Spleen (tissue), 11 donors: ENCODE measurements around the gene SENP1. TPM values are rescaled to one million over a fixed set of nuclear protein-coding genes. Genes with fewer than 3 reads are reported as not detected.

Experiments used
- DNase-seq: peaks from one replicate; pipeline ENCODE4 v3.0.0-alpha.2; 2020
- H3K27ac ChIP-seq, 8 donors: fragments of 200-600 bp; sonication (generic) in 7 of 8; 1 replicate in 4 of 8; 2 replicates in 4 of 8; pipeline versions ENCODE4 v1.5.0 to v1.8.0; 2016 to 2021; ENCODE audit warnings: inconsistent platforms in 4 of 8, mild to moderate bottlenecking in 4 of 8, moderate library complexity in 1 of 8
- H3K27me3 ChIP-seq, 7 donors: fragments of 200-600 bp; sonication (generic) in 6 of 7; replicated peaks in 1 of 7; 1 replicate in 4 of 7; 2 replicates in 3 of 7; pipeline versions ENCODE4 v1.5.0 to v1.8.0; 2016 to 2021; ENCODE audit warnings: inconsistent platforms in 3 of 7, mild to moderate bottlenecking in 1 of 7
- H3K36me3 ChIP-seq, 6 donors: fragments of 200-600 bp; sonication (generic) in 5 of 6; 1 replicate in 4 of 6; 2 replicates in 2 of 6; pipeline versions ENCODE4 v1.5.0 to v1.8.0; 2016 to 2021; ENCODE audit warnings: inconsistent platforms in 2 of 6
- H3K4me1 ChIP-seq, 6 donors: fragments of 200-600 bp; sonication (generic) in 5 of 6; 1 replicate in 3 of 6; 2 replicates in 3 of 6; pipeline versions ENCODE4 v1.5.0 to v1.8.0; 2016 to 2021; ENCODE audit warnings: inconsistent platforms in 3 of 6
- H3K4me3 ChIP-seq, 8 donors: fragments of 200-600 bp; sonication (generic) in 7 of 8; 1 replicate in 4 of 8; 2 replicates in 4 of 8; pipeline versions ENCODE4 v1.5.0 to v1.8.0; 2016 to 2021; ENCODE audit warnings: inconsistent platforms in 4 of 8, mild to moderate bottlenecking in 4 of 8, moderate library complexity in 2 of 8
- H3K9me3 ChIP-seq, 8 donors: fragments of 200-600 bp; sonication (generic) in 7 of 8; 1 replicate in 4 of 8; 2 replicates in 4 of 8; pipeline versions ENCODE4 v1.5.0 to v1.8.0; 2016 to 2021; ENCODE audit warnings: inconsistent platforms in 4 of 8
- CTCF ChIP-seq, 11 experiments: fragments of 200-600 bp in 7 of 11; fragments of 450-650 bp in 4 of 11; sonication (generic) in 4 of 11; IDR thresholded peaks in 8 of 11; conservative IDR thresholded peaks in 3 of 11; 1 replicate in 7 of 11; 2 replicates in 4 of 11; pipeline versions ENCODE4 v1.4.0 to v1.8.0; 2016 to 2021; ENCODE audit warnings: antibody characterized with exemption in 11 of 11, inconsistent platforms in 4 of 11, mild to moderate bottlenecking in 1 of 11
- POLR2A ChIP-seq, 3 donors: fragments of 450-650 bp; IDR thresholded peaks; one replicate each; pipeline ENCODE4 v1.5.1; 2017; ENCODE audit warnings: antibody characterized with exemption in 3 of 3, mild to moderate bottlenecking in 1 of 3
- POLR2AphosphoS5 ChIP-seq, 3 donors: sonication (generic); formaldehyde crosslinking; IDR thresholded peaks; one replicate each; pipeline ENCODE4 v1.5.1; 2017; ENCODE audit warnings: antibody characterized with exemption in 3 of 3
- WGBS, 5 donors: extraction: QIAGEN DNeasy Blood & Tissue Kit in 3 of 5; methylation state at CpG; one replicate each; pipeline versions ENCODE4 v1.1.5 to v1.1.7; 2013 to 2018; 5-methylcytosine and 5-hydroxymethylcytosine counted together
- intact Hi-C: fragments of 100-400 bp; cut with DNase I; formaldehyde crosslinking; loops from one replicate; pipeline ENCODE4 v1.15.0; 2023; ENCODE audit warnings: low total_unique reads
- polyA plus RNA-seq, 3 donors: library from polyadenylated mRNA; stranded (reverse); fragments of 200-250 nt; gene quantifications; one replicate each; pipeline ENCODE4 v1.2.1, GENCODE V29; 2013
- total RNA-seq, 7 donors: library from RNA; depleted of rRNA in 3 of 7; stranded (reverse); fragments of >200 nt in 3 of 7; fragmentation: NEBNext Ultra II Directional in 4 of 7; extraction: Animal tissue kit (Norgen Biotek cat#: 25700) in 4 of 7; gene quantifications; one replicate each; pipeline versions ENCODE4 v1.1.0 to v1.2.1, GENCODE V29; 2016 to 2021
- donor health status: healthy with polysubstance abuse.
- donor health status: DM: no; HTN: no; CAD: no; lungs with moderate emphysema.
- donor health status: DM: no; HTN: no; CAD: no.
- donor health status: Bipolar disorder and iron deficiency.
- donor health status: healthy.
- donor health status: DM: no; HTN: no; CAD: no.
- donor health status: DM: yes; HTN: yes; CAD: no.

SENP1 gene
- total and polyA plus RNA-seq, 10 donors: 3.7 to 37.4 (median 25.6) TPM

GRCh38 chr12:48025281-48025680 lies 80.6 kb downstream of the SENP1 start:
- Histone ChIP-seq H3K4me1 (no peaks in the 10 kb centered on the region), H3K27me3 (peaks cover 0 to 24% (median 4%) of the 10 kb centered on the region in 7 donors), H3K4me3 (no peak overlapping the region), H3K36me3 (no peaks in the 10 kb centered on the region), H3K9me3 (no peaks in the 10 kb centered on the region), H3K27ac (no peak overlapping the region)
- no peak for DNase-seq
- WGBS, 5 donors: 78 to 84% (median 80%) methylated on average over 7 of the region's 7 CpGs
- TF ChIP-seq POLR2AphosphoS5 (IDR thresholded peaks at IDR 0.05): no peak
- TF ChIP-seq POLR2A (IDR thresholded peaks at IDR 0.05): no peak
- no peak for TF ChIP-seq CTCF (IDR thresholded peaks at IDR 0.05 in 8 of 11, conservative IDR thresholded peaks at IDR 0.05 in 3 of 11)
- intact Hi-C loops: no loop called here

DNA sequence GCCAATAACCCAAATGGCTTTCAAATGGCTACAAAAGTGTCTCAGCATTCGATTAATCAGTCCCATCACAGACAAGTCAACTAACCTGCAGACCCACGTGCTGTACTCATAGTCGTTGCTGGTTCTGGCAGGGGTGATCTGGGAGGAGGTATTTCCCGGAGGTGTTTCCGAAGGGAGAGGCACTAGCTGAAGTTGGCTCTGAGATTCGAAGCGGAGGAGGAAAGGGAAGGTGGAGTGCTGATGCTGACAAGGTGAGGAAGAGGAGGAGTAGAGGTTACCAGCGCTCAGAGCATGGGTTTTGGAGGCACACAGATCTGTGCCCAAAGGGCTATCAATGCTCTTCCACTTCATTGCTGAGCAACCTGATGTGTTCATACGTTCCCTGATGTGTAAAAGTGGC lies 81.1 kb downstream of the SENP1 start:
- Histone ChIP-seq H3K9me3 (no peaks in the 10 kb centered on the region), H3K4me3 (no peak overlapping the region), H3K27ac (no peak overlapping the region), H3K36me3 (no peaks in the 10 kb centered on the region), H3K4me1 (no peaks in the 10 kb centered on the region), H3K27me3 (peaks cover 0 to 24% (median 4%) of the 10 kb centered on the region in 7 donors)
- 76 to 94% (median 83%) methylated on average over 9 of the region's 9 CpGs for WGBS, 5 donors
- TF ChIP-seq POLR2A (IDR thresholded peaks at IDR 0.05) (no peak), CTCF (IDR thresholded peaks at IDR 0.05 in 8 of 11, conservative IDR thresholded peaks at IDR 0.05 in 3 of 11) (no peak), POLR2AphosphoS5 (IDR thresholded peaks at IDR 0.05) (no peak)
- DNase-seq: no peak
- intact Hi-C loops: no loop called here

- Histone ChIP-seq H3K4me1 (no peaks in the 10 kb centered on the region), H3K4me3 (no peak overlapping the region), H3K9me3 (no peaks in the 10 kb centered on the region), H3K36me3 (no peaks in the 10 kb centered on the region), H3K27me3 (peaks cover 0 to 36% (median 4%) of the 10 kb centered on the region in 7 donors), H3K27ac (no peak overlapping the region)
- 64 to 83% (median 77%) methylated on average over 5 of the region's 5 CpGs for WGBS, 5 donors
- TF ChIP-seq CTCF (IDR thresholded peaks at IDR 0.05 in 8 of 11, conservative IDR thresholded peaks at IDR 0.05 in 3 of 11): no peak
- no peak for TF ChIP-seq POLR2AphosphoS5 (IDR thresholded peaks at IDR 0.05)
- TF ChIP-seq POLR2A (IDR thresholded peaks at IDR 0.05): no peak
- intact Hi-C loops: no loop called here
- no peak for DNase-seq
These were observed 82.5 kb downstream of the SENP1 start for GRCh38 chr12:48023386-48023785.

GRCh38 chr12:48022676-48023385 lies 83.0 kb downstream of the SENP1 start:
- Histone ChIP-seq H3K27me3 (peaks cover 0 to 36% (median 4%) of the 10 kb centered on the region in 7 donors), H3K4me3 (no peak overlapping the region), H3K36me3 (no peaks in the 10 kb centered on the region), H3K27ac (no peak overlapping the region), H3K4me1 (no peaks in the 10 kb centered on the region), H3K9me3 (no peaks in the 10 kb centered on the region)
- WGBS, 5 donors: 81 to 96% (median 90%) methylated on average over 6 to 7 of the region's 7 CpGs
- intact Hi-C loops: no loop called here
- DNase-seq: no peak
- TF ChIP-seq CTCF (IDR thresholded peaks at IDR 0.05 in 8 of 11, conservative IDR thresholded peaks at IDR 0.05 in 3 of 11): no peak
